Right atrium auricular region (tissue), 2 donors: Measurements from ENCODE around the gene IL2RA. TPM values are rescaled to one million over a fixed set of nuclear protein-coding genes. Genes with fewer than 3 reads are reported as not detected.

Source experiments
- DNase-seq: peaks from one replicate; pipeline ENCODE4 v3.0.0-alpha.2; 2019; ENCODE audit warnings: low spot score
- H3K27ac ChIP-seq, 2 donors: fragments of 200-600 bp; sonication (generic); 1 replicate in 1 of 2; 2 replicates in 1 of 2; pipeline ENCODE4 v1.5.1; 2016 to 2019
- H3K27me3 ChIP-seq, 2 donors: fragments of 200-600 bp; sonication (generic); one replicate each; pipeline versions ENCODE4 v1.5.1 to v1.6.0; 2017 to 2019
- H3K36me3 ChIP-seq: fragments of 200-600 bp; sonication (generic); one replicate; pipeline ENCODE4 v1.5.1; 2016
- H3K4me1 ChIP-seq, 2 donors: fragments of 200-600 bp; sonication (generic); one replicate each; pipeline versions ENCODE4 v1.5.1 to v1.6.0; 2017 to 2019
- H3K4me3 ChIP-seq, 2 donors: fragments of 200-600 bp; sonication (generic); 1 replicate in 1 of 2; 2 replicates in 1 of 2; pipeline ENCODE4 v1.5.1; 2017 to 2019; ENCODE audit warnings: mild to moderate bottlenecking in 1 of 2, moderate library complexity in 1 of 2
- H3K9me3 ChIP-seq, 2 donors: fragments of 200-600 bp; sonication (generic); one replicate each; pipeline ENCODE4 v1.5.1; 2019
- total RNA-seq, 2 donors: library from RNA; depleted of rRNA; stranded (reverse); fragments of >200 nt; gene quantifications; one replicate each; pipeline ENCODE4 v1.1.0, GENCODE V29; 2016
- TF ChIP-seq, protein P1 (sequence below), 2 donors: fragments of 200-600 bp; sonication (generic); IDR thresholded peaks; one replicate each; pipeline ENCODE4 v1.5.1; 2019; ENCODE audit warnings: antibody characterized with exemption in 2 of 2

IL2RA gene
- total RNA-seq, 2 donors from 2014 or later = 0.16 to 0.30 TPM

DNA sequence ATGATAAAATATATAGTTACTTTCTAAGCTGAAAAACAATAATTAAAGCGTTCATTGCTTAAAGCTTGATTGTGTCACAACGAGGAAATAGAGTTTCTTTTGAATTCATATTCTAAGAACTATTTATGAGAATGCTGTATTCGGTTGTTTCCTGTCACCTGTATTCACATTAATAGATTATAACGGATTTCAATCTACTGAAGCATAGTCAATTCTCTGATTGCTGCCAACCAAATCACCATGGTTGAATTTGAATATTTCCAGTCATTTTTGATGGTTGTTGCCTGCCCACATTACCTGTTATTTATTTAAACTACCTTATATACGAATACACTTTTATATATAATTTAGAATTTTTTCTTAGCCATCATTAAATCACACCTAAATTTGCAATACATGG is 22.0 kb downstream of the IL2RA start:
- Histone ChIP-seq H3K9me3 (no peaks in the 10 kb centered on the region), H3K36me3 (no peaks in the 10 kb centered on the region), H3K27me3 (no peaks in the 10 kb centered on the region), H3K4me1 (no peaks in the 10 kb centered on the region), H3K27ac (no peak overlapping the region), H3K4me3 (no peak overlapping the region)
- TF ChIP-seq, protein P1, sequence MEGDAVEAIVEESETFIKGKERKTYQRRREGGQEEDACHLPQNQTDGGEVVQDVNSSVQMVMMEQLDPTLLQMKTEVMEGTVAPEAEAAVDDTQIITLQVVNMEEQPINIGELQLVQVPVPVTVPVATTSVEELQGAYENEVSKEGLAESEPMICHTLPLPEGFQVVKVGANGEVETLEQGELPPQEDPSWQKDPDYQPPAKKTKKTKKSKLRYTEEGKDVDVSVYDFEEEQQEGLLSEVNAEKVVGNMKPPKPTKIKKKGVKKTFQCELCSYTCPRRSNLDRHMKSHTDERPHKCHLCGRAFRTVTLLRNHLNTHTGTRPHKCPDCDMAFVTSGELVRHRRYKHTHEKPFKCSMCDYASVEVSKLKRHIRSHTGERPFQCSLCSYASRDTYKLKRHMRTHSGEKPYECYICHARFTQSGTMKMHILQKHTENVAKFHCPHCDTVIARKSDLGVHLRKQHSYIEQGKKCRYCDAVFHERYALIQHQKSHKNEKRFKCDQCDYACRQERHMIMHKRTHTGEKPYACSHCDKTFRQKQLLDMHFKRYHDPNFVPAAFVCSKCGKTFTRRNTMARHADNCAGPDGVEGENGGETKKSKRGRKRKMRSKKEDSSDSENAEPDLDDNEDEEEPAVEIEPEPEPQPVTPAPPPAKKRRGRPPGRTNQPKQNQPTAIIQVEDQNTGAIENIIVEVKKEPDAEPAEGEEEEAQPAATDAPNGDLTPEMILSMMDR (IDR thresholded peaks at IDR 0.05) = no peak
- DNase-seq = no peak

DNA sequence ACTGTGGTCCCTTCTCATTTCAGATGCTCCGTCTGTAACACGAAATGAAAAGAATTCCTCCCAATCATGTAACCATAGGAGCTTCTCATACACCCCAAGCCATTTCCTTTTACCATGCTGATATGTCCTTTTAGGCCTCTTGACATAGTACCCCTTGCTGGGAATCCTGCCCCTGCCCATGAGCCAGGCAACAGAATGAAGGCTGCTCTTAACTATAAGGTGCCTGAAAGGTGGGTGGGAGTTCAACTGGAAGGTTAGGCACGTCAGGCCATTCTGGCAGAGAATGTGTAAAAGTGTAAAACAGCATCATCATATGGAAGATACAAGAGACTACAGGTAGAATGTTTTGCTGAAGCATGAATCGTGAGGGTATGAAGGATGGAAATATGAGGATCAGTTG is 22.5 kb downstream of the IL2RA start:
- TF ChIP-seq, protein P1 (IDR thresholded peaks at IDR 0.05) = no peak
- no peaks in the 10 kb centered on the region for H3K36me3 ChIP-seq
- no peak overlapping the region for H3K4me3 ChIP-seq
- no peak for DNase-seq
- no peak overlapping the region for H3K27ac ChIP-seq
- H3K27me3 ChIP-seq = no peaks in the 10 kb centered on the region
- no peaks in the 10 kb centered on the region for H3K4me1 ChIP-seq
- no peaks in the 10 kb centered on the region for H3K9me3 ChIP-seq

GRCh38 chr10:6038071-6038631 is 24.0 kb downstream of the IL2RA start:
- Histone ChIP-seq H3K27me3 (no peaks in the 10 kb centered on the region), H3K36me3 (no peaks in the 10 kb centered on the region), H3K4me1 (no peaks in the 10 kb centered on the region), H3K4me3 (no peak overlapping the region), H3K27ac (no peak overlapping the region), H3K9me3 (no peaks in the 10 kb centered on the region)
- TF ChIP-seq, protein P1 (IDR thresholded peaks at IDR 0.05) = no peak
- no peak for DNase-seq

- Histone ChIP-seq H3K27ac (no peak overlapping the region), H3K4me1 (no peaks in the 10 kb centered on the region), H3K9me3 (no peaks in the 10 kb centered on the region), H3K4me3 (no peak overlapping the region), H3K36me3 (no peaks in the 10 kb centered on the region), H3K27me3 (no peaks in the 10 kb centered on the region)
- TF ChIP-seq, protein P1 (IDR thresholded peaks at IDR 0.05) = no peak
- no peak for DNase-seq
These were observed 24.7 kb downstream of the IL2RA start for GRCh38 chr10:6037422-6037821.

DNA sequence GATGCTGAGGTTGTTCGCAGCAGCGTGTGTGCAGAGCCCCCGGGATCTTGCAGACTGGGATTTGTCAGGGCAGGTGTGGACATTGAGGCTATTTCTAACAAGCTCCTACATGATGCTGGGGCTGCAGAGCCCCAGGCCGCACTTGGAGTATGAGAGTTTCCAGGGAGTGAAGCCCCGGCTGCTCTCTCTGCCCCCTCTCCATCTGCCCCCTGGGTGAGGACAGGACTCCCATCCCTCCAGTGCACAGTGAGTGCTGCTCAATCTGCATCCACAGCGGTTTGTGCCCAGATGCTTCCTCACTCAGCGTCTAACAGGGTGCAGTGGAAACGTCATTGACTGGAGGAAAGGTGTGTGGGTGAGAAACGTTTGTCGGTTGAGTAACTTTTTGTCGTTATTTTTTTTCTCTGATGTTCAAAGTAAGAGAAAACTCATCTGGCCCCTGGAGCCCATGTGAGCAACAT is 25.3 kb downstream of the IL2RA start:
- no peaks in the 10 kb centered on the region for H3K36me3 ChIP-seq
- TF ChIP-seq, protein P1 (IDR thresholded peaks at IDR 0.05) = no peak
- no peak overlapping the region for H3K27ac ChIP-seq
- no peaks in the 10 kb centered on the region for H3K4me1 ChIP-seq
- H3K4me3 ChIP-seq = no peak overlapping the region
- DNase-seq = no peak
- H3K9me3 ChIP-seq = no peaks in the 10 kb centered on the region
- no peaks in the 10 kb centered on the region for H3K27me3 ChIP-seq
